Esophagus (tissue), 2 donors: ENCODE data around the gene PRKCH. TPM values are rescaled to one million over a fixed set of nuclear protein-coding genes. Genes with fewer than 3 reads are reported as not detected.

Experiments used
- H3K27ac ChIP-seq, 2 donors: one replicate each; pipeline ENCODE4 v1.5.1; 2013; ENCODE audit warnings: low read depth in 2 of 2, mild to moderate bottlenecking in 2 of 2, inconsistent platforms in 1 of 2, low read length in 1 of 2, moderate library complexity in 1 of 2
- H3K27me3 ChIP-seq, 2 donors: one replicate each; pipeline ENCODE4 v1.6.1; 2013; ENCODE audit warnings: low read length in 2 of 2, control low read depth in 1 of 2, mild to moderate bottlenecking in 1 of 2; ENCODE audit not compliant: insufficient read depth in 2 of 2, control insufficient read depth in 1 of 2
- H3K36me3 ChIP-seq, 2 donors: one replicate each; pipeline ENCODE4 v1.6.1; 2013; ENCODE audit warnings: low read length in 1 of 2; ENCODE audit not compliant: control insufficient read depth in 2 of 2, insufficient read depth in 2 of 2
- H3K4me1 ChIP-seq, 2 donors: one replicate each; pipeline ENCODE4 v1.6.1; 2013; ENCODE audit warnings: low read length in 1 of 2; ENCODE audit not compliant: control insufficient read depth in 2 of 2, insufficient read depth in 2 of 2
- H3K4me3 ChIP-seq, 2 donors: one replicate each; pipeline ENCODE4 v1.5.1; 2013; ENCODE audit warnings: low read length in 2 of 2, mild to moderate bottlenecking in 2 of 2, low read depth in 1 of 2, moderate library complexity in 1 of 2
- H3K9me3 ChIP-seq, 2 donors: one replicate each; pipeline ENCODE4 v1.6.1; 2013; ENCODE audit warnings: mild to moderate bottlenecking in 2 of 2, low read depth in 1 of 2, low read length in 1 of 2, moderate library complexity in 1 of 2; ENCODE audit not compliant: control insufficient read depth in 2 of 2, insufficient read depth in 1 of 2
- WGBS, 2 donors: extraction: QIAGEN DNeasy Blood & Tissue Kit; methylation state at CpG; one replicate each; pipeline ENCODE4 v1.1.7; 2013; 5-methylcytosine and 5-hydroxymethylcytosine counted together
- polyA plus RNA-seq, 2 donors: library from polyadenylated mRNA; stranded (reverse); fragments of 200-250 nt; gene quantifications; one replicate each; pipeline ENCODE4 v1.2.3, GENCODE V29; 2013
- donor health status: healthy with polysubstance abuse.
- donor health status: Bipolar disorder and iron deficiency.

The PRKCH gene
- polyA plus RNA-seq, 2 donors: 17.3 to 17.6 TPM

DNA sequence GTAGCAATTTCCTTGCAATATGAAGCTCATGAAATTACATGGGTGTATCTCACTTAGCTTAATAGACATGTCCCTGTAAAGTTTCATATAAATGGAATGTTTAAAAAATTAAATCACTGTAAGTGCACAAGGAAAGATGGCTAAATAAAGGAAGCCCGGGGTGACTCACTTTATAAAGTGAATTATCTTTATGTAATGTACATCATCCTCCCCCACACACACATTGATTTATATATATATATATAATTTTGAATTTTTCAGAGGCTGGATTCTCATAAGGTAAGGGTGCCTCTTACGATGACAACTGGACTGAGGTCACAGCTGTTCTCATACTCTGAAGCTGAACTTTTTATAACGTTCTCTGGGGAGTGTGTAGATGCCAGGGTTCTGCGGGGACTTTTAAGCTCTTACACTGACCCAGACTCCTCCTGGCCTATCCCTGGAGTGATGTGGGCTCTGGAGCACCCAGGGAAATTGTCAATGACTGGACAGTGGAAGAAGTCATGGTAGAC is 265.2 kb downstream of the PRKCH start:
- Histone ChIP-seq H3K36me3 (no peaks in the 10 kb centered on the region), H3K4me1 (peaks cover 2 to 3% of the 10 kb centered on the region in 2 donors), H3K27ac (peak overlapping the region in 1 of 2 donors; percentile 72), H3K27me3 (no peaks in the 10 kb centered on the region), H3K4me3 (no peak overlapping the region), H3K9me3 (no peaks in the 10 kb centered on the region)
- 62 to 69% methylated on average over 4 of the region's 4 CpGs for WGBS, 2 donors

DNA sequence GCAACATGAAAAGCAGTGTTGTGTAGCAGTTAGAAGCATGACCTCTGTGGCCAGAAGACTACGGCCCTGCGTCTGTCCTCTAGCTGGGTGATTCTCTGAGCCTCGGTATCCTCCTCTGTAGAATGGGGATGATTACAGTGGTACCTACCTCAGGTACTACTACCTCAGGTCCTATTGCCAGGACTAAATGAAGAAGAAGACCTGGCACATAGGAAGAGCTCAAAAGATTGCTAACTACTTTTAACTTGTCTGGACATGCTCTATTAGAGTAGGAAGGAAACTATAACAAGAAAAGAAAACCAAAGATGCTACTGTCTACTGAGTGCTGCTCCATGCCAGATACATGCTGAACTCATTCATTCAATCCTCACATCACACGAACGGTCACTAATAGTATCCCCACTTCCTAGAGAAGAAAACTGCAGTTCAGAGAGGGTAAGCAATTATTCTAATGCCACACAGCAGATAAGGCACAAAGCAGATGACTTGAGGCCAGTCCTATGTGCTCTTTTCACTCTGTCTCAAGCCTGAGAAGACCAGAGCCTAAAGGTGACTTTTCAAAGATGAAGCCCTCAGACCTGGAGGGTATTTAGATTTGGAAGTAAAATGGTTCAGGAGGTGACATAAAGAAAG is 265.8 kb downstream of the PRKCH start:
- H3K4me1 ChIP-seq: peaks cover 2 to 3% of the 10 kb centered on the region in 2 donors
- H3K4me3 ChIP-seq: no peak overlapping the region
- H3K27ac ChIP-seq: peak overlapping the region in 1 of 2 donors; percentile 72
- peaks cover 0 to 2% of the 10 kb centered on the region in 2 donors for H3K9me3 ChIP-seq
- 83 to 87% methylated on average over 5 of the region's 5 CpGs for WGBS, 2 donors
- H3K36me3 ChIP-seq: no peaks in the 10 kb centered on the region
- no peaks in the 10 kb centered on the region for H3K27me3 ChIP-seq

DNA sequence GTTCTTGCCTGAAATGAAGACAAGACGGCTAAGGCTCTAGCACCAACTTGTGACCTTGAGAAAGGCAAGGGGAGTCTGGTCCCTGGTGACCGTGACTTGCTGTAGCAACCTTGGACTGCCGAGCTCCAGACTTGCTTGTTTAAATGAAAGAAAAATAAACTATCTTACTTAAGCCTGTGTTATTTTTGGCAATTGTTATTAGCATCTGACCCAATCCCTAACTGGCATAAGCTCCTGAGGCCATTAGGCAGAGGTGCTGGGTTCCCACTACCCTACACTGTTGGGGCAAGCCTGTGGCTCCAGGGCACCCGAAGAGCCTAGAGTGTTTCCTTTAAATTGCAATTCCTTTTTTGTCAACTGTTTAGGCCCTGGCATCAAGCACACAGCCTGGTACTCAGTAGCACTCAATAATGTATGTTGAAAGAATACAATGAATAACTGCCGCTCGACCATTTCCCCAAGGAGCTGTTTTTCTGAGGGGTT is 267.1 kb downstream of the PRKCH start:
- H3K27me3 ChIP-seq: no peaks in the 10 kb centered on the region
- 32 to 59% methylated on average over 6 of the region's 6 CpGs for WGBS, 2 donors
- no peak overlapping the region for H3K4me3 ChIP-seq
- H3K4me1 ChIP-seq: peaks cover 2 to 3% of the 10 kb centered on the region in 2 donors
- H3K9me3 ChIP-seq: peaks cover 0 to 2% of the 10 kb centered on the region in 2 donors
- peak overlapping the region in 1 of 2 donors; percentile 30 for H3K27ac ChIP-seq
- no peaks in the 10 kb centered on the region for H3K36me3 ChIP-seq

DNA sequence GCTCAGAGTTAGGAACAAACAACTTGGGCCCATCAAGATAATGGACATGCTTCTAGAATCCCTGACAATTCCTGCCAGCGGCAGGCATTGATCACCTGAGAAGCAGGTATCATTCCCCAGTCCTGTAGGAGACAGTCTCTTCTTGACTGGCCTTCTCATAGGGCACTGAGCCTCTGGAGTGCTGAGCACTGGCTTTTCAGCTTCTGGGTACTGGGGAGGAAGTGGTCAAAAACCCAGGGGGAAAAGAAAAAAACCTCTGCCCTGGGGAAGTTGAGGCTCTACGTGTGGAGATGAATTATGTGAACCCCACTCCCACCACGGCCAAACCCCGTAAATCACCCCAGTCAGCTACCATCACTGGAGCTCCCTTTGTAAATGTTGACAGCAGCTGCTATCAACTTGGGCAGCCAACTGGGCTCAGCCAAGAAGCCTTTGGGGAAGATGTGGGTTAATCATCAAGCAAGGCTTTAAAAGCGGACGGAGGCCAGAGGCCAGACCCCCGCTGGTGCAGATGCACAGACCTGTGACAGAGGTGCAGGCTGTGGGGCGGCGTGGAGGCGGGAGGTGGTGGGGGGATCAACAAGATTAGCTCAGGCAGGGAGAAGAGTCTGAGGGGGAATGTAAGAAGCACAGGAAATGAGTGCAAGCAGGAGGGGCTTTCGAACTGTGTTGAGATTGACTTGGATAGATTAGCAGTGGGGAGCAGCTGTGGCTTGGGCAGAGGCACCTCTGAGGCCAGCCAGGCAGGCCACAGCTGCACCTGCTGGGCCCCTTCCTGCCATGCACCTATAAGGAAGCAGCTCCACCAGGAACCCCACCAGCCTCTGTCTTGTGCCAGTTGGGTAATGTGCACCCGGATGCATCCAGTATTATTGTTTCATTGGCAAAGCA is 268.6 kb downstream of the PRKCH start:
- H3K4me3 ChIP-seq: no peak overlapping the region
- H3K27ac ChIP-seq: no peak overlapping the region
- peaks cover 0 to 2% of the 10 kb centered on the region in 2 donors for H3K9me3 ChIP-seq
- no peaks in the 10 kb centered on the region for H3K27me3 ChIP-seq
- peaks cover 2 to 5% of the 10 kb centered on the region in 2 donors for H3K4me1 ChIP-seq
- 88 to 91% methylated on average over 12 of the region's 12 CpGs for WGBS, 2 donors
- no peaks in the 10 kb centered on the region for H3K36me3 ChIP-seq

DNA sequence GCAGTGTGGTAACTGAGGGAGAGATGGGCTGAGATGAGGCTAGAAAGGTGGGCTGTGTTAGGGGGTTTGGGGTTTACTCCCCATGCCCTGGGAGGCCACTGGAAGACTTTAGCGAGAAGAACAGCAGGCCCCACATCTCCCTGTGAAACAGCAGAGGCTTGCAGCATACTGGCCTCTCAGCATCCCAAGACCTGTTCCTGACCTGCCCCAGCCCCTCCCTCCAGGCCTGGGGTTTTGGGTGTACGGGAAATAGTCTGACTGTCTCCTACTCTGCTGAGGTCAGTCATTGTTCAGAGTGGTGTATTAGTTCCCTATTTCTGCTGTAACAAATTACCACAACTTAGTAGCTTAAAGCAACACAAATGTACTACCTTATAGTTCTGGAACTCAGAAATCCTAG is 270.5 kb downstream of the PRKCH start:
- WGBS, 2 donors: 75 to 90% methylated on average over 2 of the region's 2 CpGs
- Histone ChIP-seq H3K9me3 (peaks cover 0 to 2% of the 10 kb centered on the region in 2 donors), H3K27ac (no peak overlapping the region)

DNA sequence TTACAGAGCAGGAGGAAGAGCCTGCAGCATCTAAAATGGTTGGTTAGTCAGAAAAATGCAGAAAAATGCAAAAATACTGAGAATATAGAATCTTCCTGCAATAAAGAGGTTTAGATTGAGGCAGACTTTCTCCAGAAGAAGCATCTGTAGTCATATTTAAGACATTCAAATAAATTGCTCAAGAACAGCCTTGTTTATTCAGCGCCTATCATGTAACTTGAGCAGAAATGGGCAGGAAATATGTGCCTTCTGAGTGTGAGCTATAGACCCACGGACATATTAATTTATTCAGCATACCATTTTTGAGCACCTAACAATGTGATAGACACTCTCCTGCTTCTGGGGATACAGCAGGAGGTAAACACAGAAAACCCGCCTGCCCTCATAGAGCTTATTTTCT is 272.0 kb downstream of the PRKCH start:
- no peak overlapping the region for H3K27ac ChIP-seq
- H3K4me1 ChIP-seq: peaks cover 0 to 7% of the 10 kb centered on the region in 2 donors
- no peak overlapping the region for H3K4me3 ChIP-seq
- H3K36me3 ChIP-seq: no peaks in the 10 kb centered on the region
- peaks cover 0 to 2% of the 10 kb centered on the region in 2 donors for H3K9me3 ChIP-seq
- H3K27me3 ChIP-seq: no peaks in the 10 kb centered on the region
- 85 to 89% methylated on average over 3 of the region's 3 CpGs for WGBS, 2 donors

More for the DNA sequence above, 270.5 kb downstream of the PRKCH start:
- Histone ChIP-seq H3K27me3 (no peaks in the 10 kb centered on the region), H3K36me3 (no peaks in the 10 kb centered on the region), H3K4me1 (peaks cover 0 to 7% of the 10 kb centered on the region in 2 donors), H3K4me3 (no peak overlapping the region)

DNA sequence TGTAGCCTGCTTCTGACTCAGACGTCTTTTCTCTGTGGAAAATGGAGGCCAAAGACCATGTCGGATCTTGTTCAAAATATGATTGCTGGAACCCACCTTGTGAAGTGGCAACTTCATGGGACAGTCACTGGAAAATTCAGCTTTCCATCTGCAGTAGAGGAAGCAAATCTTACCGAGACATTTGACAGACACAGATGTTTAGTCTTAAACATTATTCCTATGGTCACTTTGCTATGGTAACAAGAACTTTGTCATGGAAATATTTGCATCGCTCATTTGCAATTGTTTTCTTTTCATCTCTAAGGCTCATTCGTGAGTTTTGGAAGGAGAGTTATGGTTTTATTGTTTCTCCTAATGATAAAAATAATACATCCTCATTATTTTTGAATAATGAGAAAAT is 275.6 kb downstream of the PRKCH start:
- 45 to 54% methylated on average over 5 of the region's 5 CpGs for WGBS, 2 donors
- Histone ChIP-seq H3K4me1 (peaks cover 3 to 7% of the 10 kb centered on the region in 2 donors), H3K36me3 (no peaks in the 10 kb centered on the region)

DNA sequence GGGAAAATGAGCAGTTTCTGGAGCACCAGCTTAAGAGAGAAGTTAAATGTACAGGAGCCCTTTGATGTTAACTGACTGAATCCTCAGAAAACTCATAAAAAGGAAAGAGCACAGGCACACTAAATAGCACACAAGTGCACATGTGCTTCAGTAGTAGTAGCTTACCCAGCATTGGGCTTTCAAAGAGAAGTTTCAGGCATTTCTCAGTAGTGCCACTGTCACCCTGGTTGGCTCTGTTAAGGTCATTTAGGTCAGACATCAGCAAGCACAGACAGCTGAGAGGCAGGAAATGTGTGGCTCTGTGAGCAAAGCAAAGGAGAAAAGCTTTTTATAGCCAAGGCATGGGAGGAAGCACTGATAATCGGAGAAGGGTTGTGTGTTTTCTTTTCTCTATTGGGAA is 277.6 kb downstream of the PRKCH start:
- H3K9me3 ChIP-seq: no peaks in the 10 kb centered on the region
- H3K36me3 ChIP-seq: no peaks in the 10 kb centered on the region
- H3K4me3 ChIP-seq: no peak overlapping the region
- 42 to 53% methylated on average over 1 of the region's 1 CpG for WGBS, 2 donors
- no peaks in the 10 kb centered on the region for H3K27me3 ChIP-seq
- H3K27ac ChIP-seq: no peak overlapping the region
- peaks cover 3 to 7% of the 10 kb centered on the region in 2 donors for H3K4me1 ChIP-seq

More for the DNA sequence above, 275.6 kb downstream of the PRKCH start:
- Histone ChIP-seq H3K4me3 (no peak overlapping the region), H3K27me3 (no peaks in the 10 kb centered on the region), H3K9me3 (no peaks in the 10 kb centered on the region), H3K27ac (no peak overlapping the region)

DNA sequence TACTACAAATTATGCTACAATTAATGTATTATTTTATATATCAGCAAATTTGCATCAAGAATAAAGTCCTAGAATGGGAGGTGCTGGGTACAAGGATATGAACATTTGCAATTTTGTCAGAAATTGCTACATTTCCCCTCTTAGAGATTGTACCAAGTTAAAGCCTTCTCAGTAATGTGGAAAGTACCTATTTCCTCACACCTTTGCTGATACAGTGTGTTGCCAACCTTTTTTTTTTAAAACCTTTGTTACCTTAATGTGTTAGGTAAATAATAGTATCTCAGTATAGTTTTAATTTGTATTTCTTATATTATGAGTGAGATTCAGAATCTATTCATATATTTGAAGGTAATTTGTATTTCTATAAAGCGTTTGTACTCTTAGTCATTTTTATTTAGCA is 278.6 kb downstream of the PRKCH start:
- WGBS, 2 donors: 95 to 97% methylated on average over 1 of the region's 1 CpG
- Histone ChIP-seq H3K9me3 (peaks cover 0 to 3% of the 10 kb centered on the region in 2 donors), H3K36me3 (no peaks in the 10 kb centered on the region), H3K27me3 (no peaks in the 10 kb centered on the region), H3K4me3 (no peak overlapping the region), H3K4me1 (peaks cover 3 to 5% of the 10 kb centered on the region in 2 donors), H3K27ac (no peak overlapping the region)
